ENCODE results near the gene RBM47.
"Not testable (repeated sequence)": the region's sequence is repeated elsewhere in the genome, so short reads cannot be mapped to it uniquely, and the experiment has no call there.

The RBM47 gene

DNA sequence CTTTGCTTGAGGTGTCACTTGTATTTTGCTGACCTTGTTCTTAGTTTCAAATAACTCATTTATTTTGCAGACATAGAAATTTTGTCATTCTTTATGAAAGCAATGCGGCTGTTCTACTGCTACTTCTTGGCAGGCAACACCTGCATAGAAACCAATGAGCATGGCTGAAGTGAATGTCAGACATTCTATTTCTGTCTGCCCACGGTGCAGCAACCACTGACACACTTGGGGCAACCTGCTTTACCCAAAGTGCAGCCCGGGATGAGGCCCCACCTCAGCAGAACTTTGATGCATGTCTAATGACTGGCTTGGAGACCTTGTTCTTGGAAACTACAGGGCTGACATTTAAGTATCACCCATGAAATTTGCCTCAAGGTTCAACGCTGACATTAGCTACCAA, 93.6 kb downstream of the RBM47 start:
- Mint-ChIP-seq H3K27ac (no peak overlapping the region), H3K9me3 (no peaks in the 10 kb centered on the region), H3K4me3 (no peak overlapping the region), H3K27me3 (peaks cover 2% of the 10 kb centered on the region), H3K36me3 (no peaks in the 10 kb centered on the region), H3K4me1 (peaks cover 10% of the 10 kb centered on the region)
- DNase-seq = no peak
- CTCF ChIA-PET = no interaction called here

DNA sequence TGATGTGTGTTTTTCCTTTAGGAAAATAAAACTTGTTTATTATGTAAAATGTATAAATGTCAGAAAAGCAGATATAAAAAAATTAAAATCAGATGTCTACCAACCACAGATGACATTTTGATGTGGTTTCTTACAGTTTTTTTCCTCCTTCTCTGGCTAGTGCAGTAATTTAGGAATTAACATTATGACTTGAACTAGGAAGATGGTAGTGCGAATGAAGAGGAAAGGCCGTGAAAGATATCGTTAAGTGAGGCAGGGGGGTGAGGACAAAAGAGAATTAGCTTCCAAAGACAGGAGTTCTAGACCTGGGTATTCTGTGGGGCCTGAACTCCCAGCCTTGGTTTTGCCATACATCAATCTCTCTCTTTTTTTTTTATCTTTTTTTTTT, 98.0 kb downstream of the RBM47 start:
- DNase-seq = no peak
- Mint-ChIP-seq H3K27me3 (peaks cover 8% of the 10 kb centered on the region), H3K9me3 (no peaks in the 10 kb centered on the region), H3K4me1 (peaks cover 11% of the 10 kb centered on the region), H3K4me3 (no peak overlapping the region), H3K27ac (no peak overlapping the region), H3K36me3 (no peaks in the 10 kb centered on the region)
- CTCF ChIA-PET = interaction anchor here (0.6 to 1.3 kb wide), 2 partner anchors 41 to 49 kb away, joined by 3 read pairs; no protein-coding TSS in a partner anchor

DNA sequence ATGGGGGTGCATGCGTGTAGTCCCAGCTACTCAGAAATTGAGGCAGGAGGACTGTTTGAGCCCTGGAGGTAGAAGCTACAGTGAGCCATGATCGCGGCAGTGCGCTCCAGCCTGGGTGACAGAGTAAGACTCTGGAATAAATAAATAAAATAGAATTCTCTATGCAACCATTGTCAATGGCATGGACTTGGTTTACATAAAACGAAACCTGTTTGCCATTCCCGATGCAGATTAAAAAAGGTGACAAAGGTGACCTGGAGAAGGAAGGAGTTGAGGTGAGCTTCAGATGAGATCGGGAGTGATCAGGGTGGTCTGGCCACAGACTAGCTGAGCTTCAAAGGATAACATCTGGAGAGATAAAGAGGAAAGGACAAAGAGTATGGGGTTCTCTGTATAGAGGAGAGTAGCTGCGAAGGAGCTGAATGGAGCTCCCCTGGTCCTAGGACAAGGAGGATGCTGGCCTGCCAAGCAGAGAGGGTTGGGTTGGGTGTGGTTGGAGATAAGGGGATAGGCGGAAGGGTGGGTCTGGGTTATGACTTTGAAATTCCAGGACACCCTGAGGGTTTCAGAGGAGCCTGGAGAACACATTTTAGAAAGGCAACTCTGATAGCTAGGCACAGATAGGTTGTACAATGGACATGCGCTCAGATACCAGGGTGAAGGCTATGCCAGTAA, 98.6 kb downstream of the RBM47 start:
- H3K27me3 Mint-ChIP-seq = peaks cover 8% of the 10 kb centered on the region
- H3K27ac Mint-ChIP-seq = no peak overlapping the region
- H3K4me3 Mint-ChIP-seq = no peak overlapping the region
- CTCF ChIA-PET = interaction anchor here (0.6 kb wide), 1 partner anchor 40 kb away, joined by 3 read pairs; no protein-coding TSS in a partner anchor
- peaks cover 11% of the 10 kb centered on the region for H3K4me1 Mint-ChIP-seq
- no peaks in the 10 kb centered on the region for H3K9me3 Mint-ChIP-seq
- H3K36me3 Mint-ChIP-seq = no peaks in the 10 kb centered on the region
- no peak for DNase-seq

DNA sequence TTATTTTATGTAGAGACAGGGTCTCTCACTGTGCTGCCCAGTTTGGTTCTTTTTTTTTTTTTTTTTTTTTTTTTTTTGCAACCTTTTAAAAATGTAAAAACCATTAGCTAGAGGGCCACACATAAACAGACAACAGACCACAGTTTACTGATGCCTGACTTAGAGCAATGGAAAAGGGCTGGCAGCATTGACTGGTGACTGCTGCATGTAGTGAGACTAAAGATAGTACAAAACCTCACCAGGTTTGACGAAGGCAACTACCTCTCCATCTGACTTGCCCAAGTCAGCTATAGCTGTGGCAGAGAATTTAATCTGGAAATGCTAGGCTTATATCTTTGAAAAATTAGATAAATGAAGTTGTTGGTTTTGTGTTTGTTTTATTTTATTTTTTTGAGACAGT, 102.9 kb downstream of the RBM47 start:
- Mint-ChIP-seq H3K4me1 (peaks cover 7% of the 10 kb centered on the region), H3K27ac (no peak overlapping the region), H3K4me3 (no peak overlapping the region), H3K9me3 (no peaks in the 10 kb centered on the region), H3K36me3 (peaks cover 1% of the 10 kb centered on the region), H3K27me3 (peaks cover 19% of the 10 kb centered on the region)
- DNase-seq = no peak
- CTCF ChIA-PET = no interaction called here

DNA sequence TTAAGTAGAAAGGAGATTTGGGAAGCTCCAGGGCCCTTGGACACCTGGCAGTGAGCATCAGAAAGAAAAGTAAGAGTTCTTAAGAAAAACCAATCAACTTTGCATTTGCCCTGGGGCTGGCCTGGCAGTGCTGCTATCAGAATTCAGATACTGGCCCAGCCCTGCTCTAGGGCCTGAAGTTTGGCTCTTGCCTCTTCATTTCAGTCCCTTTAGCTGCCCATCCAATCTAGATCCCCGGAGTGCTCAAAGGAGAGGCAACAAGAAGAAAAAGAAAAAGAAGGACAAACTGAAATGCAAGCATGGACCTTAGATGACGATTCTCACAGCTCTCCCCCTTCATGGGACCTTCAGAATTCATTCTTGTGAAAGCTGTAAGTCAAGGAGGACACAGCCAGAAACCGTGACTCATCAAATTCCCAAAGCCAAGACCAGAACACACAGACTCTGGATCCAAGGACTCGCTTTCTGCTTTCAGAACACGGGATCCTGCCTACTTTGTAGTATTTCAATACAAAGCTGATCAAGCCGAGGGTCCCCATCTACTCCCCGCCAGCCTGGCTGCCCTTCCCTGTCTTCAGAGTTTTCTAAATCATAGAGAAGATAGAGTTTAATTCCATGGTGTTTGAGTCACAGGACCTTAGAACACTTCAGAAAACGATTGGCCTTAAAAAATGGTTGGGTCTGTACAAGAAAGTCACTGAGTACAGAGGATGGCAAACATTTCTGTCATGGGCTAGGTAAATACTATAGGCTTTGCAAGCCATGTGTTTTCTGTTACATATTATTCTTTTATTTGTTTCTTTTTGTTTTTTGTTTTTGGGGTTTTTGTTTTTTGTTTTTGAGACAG, 103.7 kb downstream of the RBM47 start:
- H3K9me3 Mint-ChIP-seq = no peaks in the 10 kb centered on the region
- no peak overlapping the region for H3K4me3 Mint-ChIP-seq
- no peak for DNase-seq
- CTCF ChIA-PET = no interaction called here
- H3K36me3 Mint-ChIP-seq = peaks cover 1% of the 10 kb centered on the region
- no peak overlapping the region for H3K27ac Mint-ChIP-seq
- peaks cover under 1% of the 10 kb centered on the region for H3K4me1 Mint-ChIP-seq
- H3K27me3 Mint-ChIP-seq = peaks cover 16% of the 10 kb centered on the region

DNA sequence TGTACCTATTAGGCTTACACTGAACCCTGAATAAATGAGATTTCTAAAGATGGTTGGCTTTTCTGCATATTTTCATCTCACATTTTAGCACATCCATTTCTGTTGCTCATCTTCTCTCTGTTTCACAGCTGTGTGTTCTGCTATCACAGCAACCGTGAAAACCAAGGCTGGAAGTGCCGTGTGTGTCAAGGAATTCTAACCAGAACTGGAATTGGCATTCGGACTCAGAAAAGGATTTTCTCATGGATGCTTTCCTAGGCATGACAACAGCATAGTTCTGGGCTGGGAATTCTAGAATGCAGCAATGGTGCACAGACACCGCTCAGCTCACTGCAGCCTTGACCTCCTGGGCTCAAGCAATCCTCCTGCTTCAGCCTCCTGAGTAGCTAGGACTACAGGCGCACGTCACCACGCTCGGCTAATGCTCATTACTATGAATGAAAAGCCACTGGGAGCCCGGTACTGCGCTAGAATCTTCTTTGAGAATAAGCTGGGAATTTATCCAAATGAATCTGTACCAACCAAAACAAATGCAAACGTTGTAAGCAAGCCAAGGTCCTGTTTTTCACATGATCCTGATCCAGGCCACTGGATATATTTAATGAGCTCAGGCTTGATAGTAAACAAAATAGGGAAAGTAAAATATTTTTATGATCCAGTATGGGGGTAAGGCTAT, 105.2 kb downstream of the RBM47 start:
- no peaks in the 10 kb centered on the region for H3K4me1 Mint-ChIP-seq
- H3K36me3 Mint-ChIP-seq = peaks cover 1% of the 10 kb centered on the region
- no peak overlapping the region for H3K4me3 Mint-ChIP-seq
- DNase-seq = no peak
- no peaks in the 10 kb centered on the region for H3K9me3 Mint-ChIP-seq
- peaks cover 14% of the 10 kb centered on the region for H3K27me3 Mint-ChIP-seq
- no peak overlapping the region for H3K27ac Mint-ChIP-seq
- CTCF ChIA-PET = interaction anchor here (1.1 kb wide), 1 partner anchor 373 kb away, joined by 3 read pairs; no protein-coding TSS in a partner anchor

DNA sequence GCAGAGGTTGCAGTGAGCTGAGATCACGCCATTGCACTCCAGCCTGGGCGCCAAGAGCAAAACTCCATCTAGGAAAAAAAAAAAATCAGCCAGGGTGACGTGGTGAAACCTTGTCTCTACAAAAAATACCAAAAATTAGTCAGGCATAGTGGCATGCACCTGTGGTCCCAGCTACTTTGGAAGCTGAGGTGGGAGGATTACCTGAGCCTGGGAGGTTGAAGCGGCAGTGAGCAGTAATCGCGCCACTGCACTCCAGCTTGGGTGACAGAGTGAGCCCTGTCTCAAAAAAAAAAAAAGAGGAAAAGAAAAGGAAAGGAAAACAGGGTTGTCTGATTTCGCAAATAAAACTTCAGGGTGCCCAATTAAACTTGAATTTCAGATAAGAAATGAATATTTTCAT, 106.1 kb downstream of the RBM47 start:
- DNase-seq = no peak
- CTCF ChIA-PET = no interaction called here
- Mint-ChIP-seq H3K4me1 (no peaks in the 10 kb centered on the region), H3K27me3 (peaks cover 14% of the 10 kb centered on the region), H3K4me3 (no peak overlapping the region), H3K9me3 (no peaks in the 10 kb centered on the region), H3K27ac (no peak overlapping the region), H3K36me3 (peaks cover 1% of the 10 kb centered on the region)

DNA sequence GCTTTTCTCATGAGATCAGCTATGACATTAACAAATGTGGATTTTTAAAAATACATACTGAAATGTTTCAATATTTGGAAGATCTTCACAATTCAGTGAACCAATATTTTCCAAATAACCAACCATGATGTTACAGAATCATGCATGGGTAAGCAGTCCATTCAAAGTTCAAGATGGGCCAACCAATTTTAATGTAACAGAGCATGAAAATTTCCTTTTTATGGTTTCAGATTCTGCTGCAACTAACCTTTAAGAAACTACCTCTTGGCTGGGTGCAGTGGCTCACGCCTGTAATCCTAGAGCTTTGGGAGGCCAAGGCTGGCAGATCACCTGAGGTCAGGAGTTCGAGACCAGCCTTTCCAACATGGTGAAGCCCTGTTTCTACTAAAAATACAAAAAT, 107.7 kb downstream of the RBM47 start:
- peaks cover 14% of the 10 kb centered on the region for H3K27me3 Mint-ChIP-seq
- CTCF ChIA-PET = no interaction called here
- no peak overlapping the region for H3K27ac Mint-ChIP-seq
- no peaks in the 10 kb centered on the region for H3K9me3 Mint-ChIP-seq
- no peaks in the 10 kb centered on the region for H3K4me1 Mint-ChIP-seq
- no peak for DNase-seq
- no peak overlapping the region for H3K4me3 Mint-ChIP-seq
- H3K36me3 Mint-ChIP-seq = peaks cover 1% of the 10 kb centered on the region

DNA sequence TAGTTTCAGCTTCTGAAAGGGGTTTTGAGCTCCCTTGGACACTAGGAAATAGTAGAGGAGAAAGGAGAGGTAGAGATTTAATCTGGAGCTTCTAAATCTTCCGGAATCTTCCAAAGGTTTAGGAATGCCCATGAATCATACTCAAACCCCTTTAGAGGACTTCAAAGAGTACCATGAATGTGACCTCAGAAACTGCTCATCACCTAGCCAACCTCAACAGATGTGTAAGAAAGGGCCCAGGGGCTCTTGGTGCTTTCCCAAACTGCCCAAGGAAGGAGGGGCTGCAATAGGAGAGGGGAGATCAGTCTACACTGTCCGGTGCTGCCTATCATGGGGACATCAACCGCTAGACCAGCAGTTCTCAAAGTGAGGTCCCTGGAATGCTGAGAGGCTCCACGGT, 109.1 kb downstream of the RBM47 start:
- Mint-ChIP-seq H3K4me3 (no peak overlapping the region), H3K9me3 (no peaks in the 10 kb centered on the region), H3K4me1 (peaks cover 9% of the 10 kb centered on the region), H3K36me3 (peaks cover 1% of the 10 kb centered on the region), H3K27ac (no peak overlapping the region), H3K27me3 (peaks cover 9% of the 10 kb centered on the region)
- CTCF ChIA-PET = interaction anchor here (0.5 kb wide), 1 partner anchor 528 kb away, joined by 4 read pairs; no protein-coding TSS in a partner anchor
- DNase-seq = no peak

DNA sequence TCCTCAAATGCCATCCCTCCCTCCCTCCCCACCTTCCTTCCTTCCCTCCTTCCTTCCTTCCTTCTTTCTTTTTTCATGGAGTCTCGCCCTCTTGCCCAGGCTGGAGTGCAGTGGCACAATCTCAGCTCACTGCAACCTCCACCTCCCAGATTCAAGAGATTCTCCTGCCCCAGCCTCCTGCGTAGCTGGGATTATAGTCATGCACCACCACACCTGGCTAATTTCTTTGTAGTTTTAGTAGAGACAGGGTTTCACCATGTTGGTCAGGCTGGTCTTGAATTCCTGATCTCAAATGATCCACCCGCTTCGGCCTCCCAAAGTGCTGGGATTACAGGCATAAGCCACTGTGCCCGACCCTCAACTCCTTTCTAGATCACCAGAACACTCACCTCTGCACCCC, 112.6 kb downstream of the RBM47 start:
- CTCF ChIA-PET, DNase-seq, H3K27me3 Mint-ChIP-seq, H3K36me3 Mint-ChIP-seq, H3K9me3 Mint-ChIP-seq, H3K4me3 Mint-ChIP-seq: not testable (repeated sequence)
- Mint-ChIP-seq H3K4me1 (peaks cover 21% of the 10 kb centered on the region), H3K27ac (peak overlapping the region; percentile 33)

DNA sequence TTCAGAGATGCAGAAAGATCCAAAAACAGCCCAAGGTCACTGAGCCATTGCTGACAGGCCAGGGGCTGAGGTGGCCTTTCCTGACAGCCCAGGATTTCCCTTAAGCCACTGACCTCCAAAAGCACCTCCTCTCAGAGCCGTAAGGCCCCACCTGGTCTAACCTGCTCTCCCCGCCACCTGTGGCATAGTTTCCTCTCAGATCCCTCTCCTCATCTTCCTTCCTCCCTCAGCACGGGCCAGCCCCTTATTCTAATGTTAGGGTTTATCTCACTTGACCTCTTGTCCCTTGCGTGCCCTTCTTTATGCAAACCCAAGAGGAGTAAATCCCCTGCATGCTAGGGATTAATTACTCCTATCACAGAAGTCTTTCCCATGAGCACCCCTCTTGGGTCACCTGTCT, 113.0 kb downstream of the RBM47 start:
- CTCF ChIA-PET = no interaction called here
- no peaks in the 10 kb centered on the region for H3K9me3 Mint-ChIP-seq
- no peak for DNase-seq
- H3K27me3 Mint-ChIP-seq = peaks cover 3% of the 10 kb centered on the region
- no peak overlapping the region for H3K27ac Mint-ChIP-seq
- H3K4me3 Mint-ChIP-seq = no peak overlapping the region
- H3K4me1 Mint-ChIP-seq = peaks cover 21% of the 10 kb centered on the region
- no peaks in the 10 kb centered on the region for H3K36me3 Mint-ChIP-seq

DNA sequence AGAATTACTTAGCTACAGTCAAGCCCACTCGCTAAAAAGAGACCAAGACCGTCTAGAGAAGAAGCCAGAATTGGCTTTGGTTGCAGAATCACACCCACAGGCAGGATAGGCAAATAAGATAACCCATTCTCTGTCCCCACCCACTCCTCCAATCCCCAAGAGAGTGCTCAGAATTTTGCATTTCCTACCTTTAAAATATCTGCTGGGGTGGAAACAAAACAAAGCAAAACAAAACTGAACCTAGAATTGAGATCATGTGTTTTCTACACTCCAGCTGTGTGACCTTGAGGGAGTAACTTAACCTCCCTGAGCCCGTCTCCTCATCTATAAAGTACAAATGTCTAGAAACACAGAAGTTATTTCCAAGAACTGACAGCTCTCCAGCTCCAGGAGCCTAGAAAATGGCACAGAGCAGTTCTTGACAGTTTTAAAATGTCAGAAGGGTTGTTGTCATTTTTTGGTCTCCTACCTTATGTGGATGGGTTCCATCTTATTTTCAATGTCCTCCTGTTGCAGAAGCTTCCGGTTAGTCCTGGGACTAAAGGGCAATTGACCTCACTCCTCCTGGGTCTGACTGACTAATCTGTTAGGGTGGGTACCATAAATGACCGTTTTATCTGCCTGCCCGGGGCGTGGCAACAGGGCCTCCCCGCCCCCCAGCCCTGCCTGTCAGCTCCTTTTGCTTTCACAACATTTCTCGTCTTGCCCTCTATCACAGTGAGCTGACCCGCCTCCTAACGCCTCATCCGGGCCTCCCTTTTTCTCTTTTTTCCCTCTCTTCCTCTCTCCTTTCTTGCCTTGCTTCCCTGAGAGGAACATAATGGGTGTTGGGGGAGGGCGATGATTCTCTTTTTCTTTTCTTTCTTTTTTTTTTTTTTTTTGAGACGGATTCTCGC, 114.0 kb downstream of the RBM47 start:
- Mint-ChIP-seq H3K27ac (peak overlapping the region; percentile 72), H3K36me3 (no peaks in the 10 kb centered on the region), H3K4me3 (no peak overlapping the region), H3K27me3 (peaks cover 3% of the 10 kb centered on the region), H3K9me3 (no peaks in the 10 kb centered on the region), H3K4me1 (peaks cover 21% of the 10 kb centered on the region)
- peak; percentile 24 for DNase-seq
- CTCF ChIA-PET = no interaction called here

DNA sequence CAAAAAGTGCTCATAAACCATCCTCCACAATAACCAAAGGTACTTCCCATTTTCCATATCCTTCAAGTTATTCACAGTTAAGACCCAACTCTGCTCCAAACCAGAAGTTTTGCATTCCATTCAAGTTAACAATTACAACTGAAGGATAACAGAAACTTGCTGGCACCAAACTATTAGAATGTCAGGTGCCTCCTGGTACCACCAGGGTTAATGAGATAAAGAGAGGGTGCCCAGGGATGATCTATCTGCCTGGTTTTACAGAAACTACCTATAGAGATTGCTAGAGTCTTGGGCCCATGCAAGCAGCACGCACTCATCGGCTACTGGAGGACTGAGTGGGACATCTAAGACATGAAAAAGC, 114.6 kb downstream of the RBM47 start:
- Mint-ChIP-seq H3K36me3 (no peaks in the 10 kb centered on the region), H3K9me3 (no peaks in the 10 kb centered on the region)

DNA sequence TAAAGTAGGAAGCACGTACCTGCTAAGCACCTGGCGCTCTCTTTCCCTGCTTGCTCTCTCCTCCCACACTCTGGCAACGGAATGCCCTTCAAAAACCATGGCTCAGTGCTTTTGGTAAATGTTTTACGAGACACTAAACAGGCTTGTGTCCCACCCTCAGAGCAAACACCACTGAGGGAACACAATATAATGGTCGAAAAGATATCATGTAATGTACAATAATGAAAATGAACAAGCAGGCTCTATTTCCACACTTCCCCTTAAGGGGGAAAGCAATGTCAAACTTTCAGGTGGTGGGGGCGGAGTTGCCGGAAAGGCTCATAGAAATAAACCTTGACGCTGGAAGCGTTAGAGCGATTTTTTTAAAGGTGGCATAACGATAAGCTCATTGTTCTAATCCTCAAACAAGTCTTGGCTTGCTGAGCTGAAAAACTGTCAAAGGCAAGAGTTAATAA, 115.1 kb downstream of the RBM47 start:
- Mint-ChIP-seq H3K4me3 (no peak overlapping the region), H3K27ac (no peak overlapping the region), H3K27me3 (no peaks in the 10 kb centered on the region), H3K9me3 (no peaks in the 10 kb centered on the region), H3K36me3 (no peaks in the 10 kb centered on the region), H3K4me1 (peaks cover 21% of the 10 kb centered on the region)
- CTCF ChIA-PET = no interaction called here
- no peak for DNase-seq

More for the DNA sequence above, 114.6 kb downstream of the RBM47 start:
- CTCF ChIA-PET = no interaction called here
- Mint-ChIP-seq H3K27ac (peak overlapping the region; percentile 72), H3K27me3 (no peaks in the 10 kb centered on the region), H3K4me3 (no peak overlapping the region), H3K4me1 (peaks cover 21% of the 10 kb centered on the region)
- DNase-seq = no peak

All from activated naive CD4-positive, alpha-beta T cell treated with anti-CD3 and anti-CD28 coated beads, Interleukin-2, amount 10 ng/mL, durations not matched to agents 7 days and 5 days (primary cell).